HepG2 (cell line): Measurements from ENCODE around the gene HYOU1. TPM values are rescaled to one million over a fixed set of nuclear protein-coding genes. Genes with fewer than 3 reads are reported as not detected.

Experiments
- BCL6 ChIP-seq: IDR thresholded peaks from 2 replicates; pipeline ENCODE4 v1.6.1; 2016; ENCODE audit warnings: missing genetic modification reagents, missing compliant biosample characterization
- BORCS8-MEF2B ChIP-seq: sonication (generic); formaldehyde crosslinking; IDR thresholded peaks from 2 replicates; pipeline ENCODE4 v1.8.0; 2022; ENCODE audit warnings: mild to moderate bottlenecking, missing genetic modification reagents
- FOSL1 ChIP-seq: sonication (generic); formaldehyde crosslinking; IDR thresholded peaks from 2 replicates; pipeline ENCODE4 v1.9.0; 2021; ENCODE audit warnings: missing genetic modification reagents, borderline replicate concordance
- FOXA3 ChIP-seq: IDR thresholded peaks from 2 replicates; pipeline ENCODE4 v1.6.1; 2016; ENCODE audit warnings: missing genetic modification reagents, missing compliant biosample characterization
- FOXK1 ChIP-seq: sonication (generic); formaldehyde crosslinking; IDR thresholded peaks from 2 replicates; pipeline ENCODE4 v1.4.0; 2020; ENCODE audit warnings: low read depth, missing genetic modification reagents, borderline replicate concordance
- GATAD2A ChIP-seq: IDR thresholded peaks from 2 replicates; pipeline ENCODE4 v1.6.1; 2016
- KDM3A ChIP-seq: IDR thresholded peaks from 2 replicates; pipeline ENCODE4 v1.6.1; 2018; ENCODE audit warnings: low read depth, missing compliant biosample characterization
- NONO ChIP-seq, 2 experiments: fragments of 450-650 bp in 1 of 2; sonication (generic) in 1 of 2; formaldehyde crosslinking in 1 of 2; IDR thresholded peaks in 1 of 2; conservative IDR thresholded peaks in 1 of 2; 2 replicates each; pipeline versions ENCODE4 v1.6.1 to v1.8.0; 2017 to 2022; ENCODE audit warnings: mild to moderate bottlenecking in 1 of 2, missing genetic modification reagents in 1 of 2, moderate library complexity in 1 of 2
- NR2F6 ChIP-seq, 2 experiments: IDR thresholded peaks; 2 replicates each; pipeline ENCODE4 v1.6.1; 2016; ENCODE audit warnings: antibody characterized with exemption in 1 of 2, mild to moderate bottlenecking in 1 of 2
- PCBP2 ChIP-seq: fragments of 200-400 bp; formaldehyde crosslinking; optimal IDR thresholded peaks from 2 replicates; pipeline ENCODE3; 2018; ENCODE audit warnings: low read length, low read depth; ENCODE audit not compliant: poor library complexity, severe bottlenecking
- PHF20 ChIP-seq: sonication (generic); formaldehyde crosslinking; IDR thresholded peaks from 2 replicates; pipeline ENCODE4 v1.5.0; 2020; ENCODE audit warnings: mild to moderate bottlenecking, missing genetic modification reagents
- PHF8 ChIP-seq: sonication (generic); formaldehyde crosslinking; IDR thresholded peaks from 2 replicates; pipeline ENCODE4 v1.5.0; 2020; ENCODE audit warnings: missing genetic modification reagents
- POLR2A ChIP-seq, 2 experiments: IDR thresholded peaks; 2 replicates each; pipeline ENCODE4 v1.6.1; 2011; ENCODE audit warnings: low read depth in 2 of 2, low read length in 2 of 2, mild to moderate bottlenecking in 1 of 2, moderate library complexity in 1 of 2; ENCODE audit not compliant: insufficient read depth in 1 of 2
- RARA ChIP-seq: IDR thresholded peaks from 2 replicates; pipeline ENCODE4 v1.6.1; 2016; ENCODE audit warnings: missing genetic modification reagents, missing compliant biosample characterization
- SALL2 ChIP-seq: sonication (generic); formaldehyde crosslinking; IDR thresholded peaks from 2 replicates; pipeline ENCODE4 v1.8.1; 2023; ENCODE audit warnings: mild to moderate bottlenecking, missing genetic modification reagents, inconsistent platforms
- SIN3B ChIP-seq: fragments of 150-350 bp; IDR thresholded peaks from 2 replicates; pipeline ENCODE4 v1.6.1; 2014; ENCODE audit warnings: low read length
- SIX1 ChIP-seq: sonication (generic); formaldehyde crosslinking; IDR thresholded peaks from 2 replicates; pipeline ENCODE4 v1.4.0; 2020; ENCODE audit warnings: missing genetic modification reagents, borderline replicate concordance
- SMAD3 ChIP-seq: sonication (generic); formaldehyde crosslinking; IDR thresholded peaks from 2 replicates; pipeline ENCODE4 v1.4.0; 2020; ENCODE audit warnings: missing genetic modification reagents
- SNRNP70 ChIP-seq: fragments of 200-400 bp; formaldehyde crosslinking; IDR thresholded peaks from 2 replicates; pipeline ENCODE4 v1.6.1; 2017; ENCODE audit warnings: mild to moderate bottlenecking, low read depth, low read length, moderate library complexity
- SOX13 ChIP-seq, 3 experiments: fragments of 450-650 bp in 1 of 3; sonication (generic) in 1 of 3; formaldehyde crosslinking in 1 of 3; IDR thresholded peaks in 2 of 3; conservative IDR thresholded peaks in 1 of 3; 2 replicates each; pipeline versions ENCODE4 v1.5.0 to v1.6.1; 2016 to 2020; ENCODE audit warnings: antibody characterized with exemption in 1 of 3, mild to moderate bottlenecking in 1 of 3, missing compliant biosample characterization in 1 of 3, missing genetic modification reagents in 1 of 3, moderate library complexity in 1 of 3
- TAF1 ChIP-seq: sonication (generic); formaldehyde crosslinking; IDR thresholded peaks from 2 replicates; pipeline ENCODE4 v1.4.0; 2020; ENCODE audit warnings: missing genetic modification reagents
- TARDBP ChIP-seq: sonication (generic); formaldehyde crosslinking; IDR thresholded peaks from 2 replicates; pipeline ENCODE4 v1.8.0; 2022; ENCODE audit warnings: mild to moderate bottlenecking, missing genetic modification reagents
- TBL1XR1 ChIP-seq: fragments of 150-350 bp; IDR thresholded peaks from 2 replicates; pipeline ENCODE4 v1.6.1; 2014; ENCODE audit warnings: borderline replicate concordance, low read length; ENCODE audit not compliant: partially characterized antibody
- THRA ChIP-seq: sonication (generic); formaldehyde crosslinking; IDR thresholded peaks from 2 replicates; pipeline ENCODE4 v1.4.0; 2020; ENCODE audit warnings: missing genetic modification reagents, borderline replicate concordance
- YEATS2 ChIP-seq: sonication (generic); formaldehyde crosslinking; IDR thresholded peaks from 2 replicates; pipeline ENCODE4 v1.4.0; 2020; ENCODE audit warnings: missing genetic modification reagents, borderline replicate concordance
- ZNF230 ChIP-seq: sonication (generic); formaldehyde crosslinking; IDR thresholded peaks from 2 replicates; pipeline ENCODE4 v1.4.0; 2020; ENCODE audit warnings: mild to moderate bottlenecking, missing genetic modification reagents
- ZNF329 ChIP-seq: sonication (generic); formaldehyde crosslinking; IDR thresholded peaks from 2 replicates; pipeline ENCODE4 v1.9.0; 2021; ENCODE audit warnings: low read depth, mild to moderate bottlenecking, missing genetic modification reagents
- ZNF350 ChIP-seq: sonication (generic); formaldehyde crosslinking; IDR thresholded peaks from 2 replicates; pipeline ENCODE4 v1.4.0; 2020; ENCODE audit warnings: mild to moderate bottlenecking, low read depth, missing genetic modification reagents, borderline replicate concordance
- ZNF382 ChIP-seq: sonication (generic); formaldehyde crosslinking; IDR thresholded peaks from 2 replicates; pipeline ENCODE4 v1.5.0; 2020; ENCODE audit warnings: missing genetic modification reagents, mild to moderate bottlenecking, borderline replicate concordance
- ZNF614 ChIP-seq: IDR thresholded peaks from 2 replicates; pipeline ENCODE4 v1.6.1; 2018; ENCODE audit warnings: missing biosample characterization, missing genetic modification reagents, inconsistent platforms, borderline replicate concordance
- polyA plus RNA-seq, 8 experiments: library from polyadenylated mRNA; depleted of rRNA in 3 of 8; stranded (reverse) in 7 of 8; unstranded in 1 of 8; fragments of >200 nt; fragmentation: Illumina TruSeq in 4 of 8; extraction: Trizol in 4 of 8; gene quantifications; 2 replicates each; pipeline versions ENCODE4 v1.2.1 to v1.2.3, GENCODE V29; 2011 to 2016; ENCODE audit warnings: low read depth in 4 of 8, missing spikeins in 1 of 8, mixed read lengths in 1 of 8; ENCODE audit not compliant: insufficient read depth in 1 of 8
- total RNA-seq, 5 experiments: library from RNA; depleted of rRNA; stranded (reverse); fragments of >200 nt; fragmentation: Illumina TruSeq; extraction: Trizol; gene quantifications; 2 replicates each; pipeline ENCODE4 v1.2.3, GENCODE V29; 2016; ENCODE audit warnings: low read depth in 1 of 5

The HYOU1 gene
- total and polyA plus RNA-seq, 2 of the 13 experiments (the other 11 are each of a cell fraction or from before 2014, with no cell fraction given): 127 to 155 TPM

DNA sequence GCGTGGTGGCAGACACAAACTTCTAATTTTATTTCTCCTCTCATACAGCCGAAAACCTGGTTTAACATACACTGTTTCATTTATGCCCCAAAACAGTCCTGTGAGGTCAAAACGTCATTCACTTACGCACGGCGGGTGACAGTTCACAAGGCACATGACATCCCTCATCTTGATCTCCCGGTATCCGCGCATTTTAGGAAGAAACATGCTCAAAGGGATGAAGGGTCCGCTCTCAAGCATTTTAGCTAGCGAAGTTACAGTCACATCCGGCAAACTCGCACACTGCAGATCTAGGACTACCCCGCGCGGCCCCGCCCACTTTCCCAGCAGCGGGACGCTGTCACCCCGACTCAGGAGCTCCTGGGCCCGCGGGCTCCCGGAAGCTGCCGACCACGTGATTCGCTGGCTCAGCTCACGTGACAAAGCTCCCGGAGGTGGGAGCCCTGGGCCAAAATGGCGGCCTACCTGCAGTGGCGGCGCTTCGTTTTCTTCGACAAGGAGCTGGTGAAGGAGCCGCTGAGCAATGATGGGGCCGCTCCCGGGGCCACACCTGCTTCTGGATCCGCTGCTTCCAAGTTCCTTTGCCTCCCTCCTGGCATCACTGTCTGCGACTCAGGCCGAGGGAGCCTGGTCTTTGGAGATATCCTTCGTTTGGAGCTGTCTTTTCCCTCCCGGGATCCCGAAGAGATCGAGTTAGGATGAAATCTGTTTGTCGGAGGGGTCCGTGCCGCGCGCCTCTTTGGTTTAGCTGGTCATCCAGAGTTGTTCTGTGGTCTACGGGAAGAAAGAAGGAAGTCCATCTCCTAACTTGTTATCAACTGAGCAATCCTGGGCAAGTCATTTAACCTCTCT lies 10.6 kb upstream of the HYOU1 start, which contains the start of gene VPS11 (continued):
- peak; percentile 83; the same call in 1 of the 2 replicates for TF ChIP-seq ZNF350 (CRISPR knock-in tag)
- peak; percentile 47 for TF ChIP-seq TBL1XR1
- TF ChIP-seq PCBP2: no peak
- TF ChIP-seq ZNF230 (CRISPR knock-in tag): 0 out of 2 replicates have a peak, but pooled peaks have one; percentile 24
- peak; percentile 69 for TF ChIP-seq GATAD2A (CRISPR knock-in tag)
- no peak for TF ChIP-seq FOSL1 (CRISPR knock-in tag)
- TF ChIP-seq BCL6 (CRISPR knock-in tag): peak; percentile 49; the same call in 1 of the 2 replicates
- TF ChIP-seq ZNF382 (CRISPR knock-in tag): no peak
- TF ChIP-seq ZNF614 (CRISPR knock-in tag): peak; percentile 82; the same call in 1 of the 2 replicates
- TF ChIP-seq PHF20 (CRISPR knock-in tag): peak; percentile 99
- TF ChIP-seq TARDBP: peak; percentile 78; the same call in 1 of the 2 replicates
- peak; percentile 70 to 82 for TF ChIP-seq POLR2A (IDR thresholded peaks at IDR 0.05; ENCODE audit: insufficient read depth in 1 of 2, low read depth in 2 of 2, low read length in 2 of 2)
- peak; percentile 76; the same call in 1 of the 2 replicates for TF ChIP-seq SMAD3 (CRISPR knock-in tag)
- 0 out of 2 replicates have a peak, but pooled peaks have one; percentile 9 for TF ChIP-seq SOX13 (IDR thresholded peaks at IDR 0.05)
- peak in 1 of 2 experiments; percentile 45; a peak in 2 of 4 replicates for TF ChIP-seq SOX13 (CRISPR knock-in tag; conservative IDR thresholded peaks at IDR 0.05 in 1 of 2, IDR thresholded peaks at IDR 0.05 in 1 of 2)
- TF ChIP-seq NR2F6 (IDR thresholded peaks at IDR 0.05): 0 out of 2 replicates have a peak, but pooled peaks have one; percentile 11
- no peak for TF ChIP-seq NR2F6 (CRISPR knock-in tag; IDR thresholded peaks at IDR 0.05)
- peak; percentile 50; the same call in 1 of the 2 replicates for TF ChIP-seq THRA
- peak; percentile 79; the same call in 1 of the 2 replicates for TF ChIP-seq FOXK1 (CRISPR knock-in tag)
- 0 out of 2 replicates have a peak, but pooled peaks have one; percentile 40 for TF ChIP-seq SIX1 (CRISPR knock-in tag)
- TF ChIP-seq NONO (IDR thresholded peaks at IDR 0.05): no peak
- peak; percentile 16; the same call in 1 of the 2 replicates for TF ChIP-seq NONO (CRISPR knock-in tag; conservative IDR thresholded peaks at IDR 0.05)
- TF ChIP-seq SALL2 (CRISPR knock-in tag): 0 out of 2 replicates have a peak, but pooled peaks have one; percentile 27
- TF ChIP-seq RARA: peak; percentile 29; the same call in 1 of the 2 replicates
- TF ChIP-seq YEATS2 (CRISPR knock-in tag): peak; percentile 93
- TF ChIP-seq ZNF329: no peak
- peak; percentile 76 for TF ChIP-seq BORCS8-MEF2B (CRISPR knock-in tag)
- peak; percentile 91 for TF ChIP-seq PHF8 (CRISPR knock-in tag)
- peak; percentile 85 for TF ChIP-seq TAF1 (CRISPR knock-in tag)
- TF ChIP-seq SNRNP70: no peak
- peak; percentile 51 for TF ChIP-seq FOXA3
- peak; percentile 90 for TF ChIP-seq SIN3B
- peak; percentile 42; the same call in 1 of the 2 replicates for TF ChIP-seq KDM3A
